Neural progenitor cell (in vitro differentiated cells): ENCODE data around the gene PPHLN1.
"Not testable (repeated sequence)": the region's sequence is repeated elsewhere in the genome, so short reads cannot be mapped to it uniquely, and the experiment has no call there.

Source experiments
- EZH2 ChIP-seq: fragments of 200-600 bp; sonication (generic); IDR thresholded peaks from 2 replicates; pipeline ENCODE4 v1.6.1; 2017; ENCODE audit warnings: antibody characterized with exemption, mild to moderate bottlenecking, moderate library complexity
- EZH2phosphoT487 ChIP-seq: fragments of 200-600 bp; sonication (generic); IDR thresholded peaks from 2 replicates; pipeline ENCODE4 v1.6.1; 2017; ENCODE audit warnings: antibody characterized with exemption
- TF ChIP-seq, protein P1 (sequence below): fragments of 200-600 bp; sonication (generic); IDR thresholded peaks from 2 replicates; pipeline ENCODE4 v1.5.1; 2017; ENCODE audit warnings: antibody characterized with exemption, mild to moderate bottlenecking

DNA sequence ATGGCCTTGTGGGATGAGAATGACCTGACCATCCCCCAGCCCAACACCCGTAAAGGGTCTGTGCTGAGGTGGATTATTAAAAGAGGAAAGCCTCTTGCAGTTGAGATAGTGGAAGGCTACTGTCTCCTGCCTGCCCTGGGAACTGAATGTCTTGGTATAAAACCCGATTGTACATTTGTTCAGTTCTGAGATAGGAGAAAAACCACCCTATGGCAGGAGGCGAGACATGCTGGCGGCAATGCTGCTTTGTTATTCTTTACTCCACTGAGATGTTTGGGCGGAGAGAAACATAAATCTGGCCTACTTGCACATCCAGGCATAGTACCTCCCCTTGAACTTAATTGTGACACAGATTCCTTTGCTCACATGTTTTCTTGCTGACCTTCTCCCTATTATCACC lies 62.1 kb downstream of the PPHLN1 start:
- not testable (repeated sequence) for TF ChIP-seq EZH2, EZH2phosphoT487
- TF ChIP-seq, protein P1, sequence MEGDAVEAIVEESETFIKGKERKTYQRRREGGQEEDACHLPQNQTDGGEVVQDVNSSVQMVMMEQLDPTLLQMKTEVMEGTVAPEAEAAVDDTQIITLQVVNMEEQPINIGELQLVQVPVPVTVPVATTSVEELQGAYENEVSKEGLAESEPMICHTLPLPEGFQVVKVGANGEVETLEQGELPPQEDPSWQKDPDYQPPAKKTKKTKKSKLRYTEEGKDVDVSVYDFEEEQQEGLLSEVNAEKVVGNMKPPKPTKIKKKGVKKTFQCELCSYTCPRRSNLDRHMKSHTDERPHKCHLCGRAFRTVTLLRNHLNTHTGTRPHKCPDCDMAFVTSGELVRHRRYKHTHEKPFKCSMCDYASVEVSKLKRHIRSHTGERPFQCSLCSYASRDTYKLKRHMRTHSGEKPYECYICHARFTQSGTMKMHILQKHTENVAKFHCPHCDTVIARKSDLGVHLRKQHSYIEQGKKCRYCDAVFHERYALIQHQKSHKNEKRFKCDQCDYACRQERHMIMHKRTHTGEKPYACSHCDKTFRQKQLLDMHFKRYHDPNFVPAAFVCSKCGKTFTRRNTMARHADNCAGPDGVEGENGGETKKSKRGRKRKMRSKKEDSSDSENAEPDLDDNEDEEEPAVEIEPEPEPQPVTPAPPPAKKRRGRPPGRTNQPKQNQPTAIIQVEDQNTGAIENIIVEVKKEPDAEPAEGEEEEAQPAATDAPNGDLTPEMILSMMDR: not testable (repeated sequence)
